SK-N-SH (cell line): Measurements from ENCODE around the gene NCAN. TPM values are rescaled to one million over a fixed set of nuclear protein-coding genes. Genes with fewer than 3 reads are reported as not detected.

Experiments used
- CTCF ChIA-PET: fragments of 300-600, 350-600 bp; formaldehyde crosslinking; extraction: SDS; loops from one replicate; lab custom pipeline; 2021; lab: Yijun Ruan, JAX
- POLR2A ChIA-PET: fragments of 350-600 bp; sonication (Branson Sonifier 250); formaldehyde crosslinking; extraction: SDS; loops from one replicate; lab custom pipeline; 2020; ENCODE audit warnings: antibody characterized with exemption, inconsistent platforms; lab: Yijun Ruan, JAX
- DNase-seq: peaks from one replicate; pipeline ENCODE4 v3.0.0; 2012
- H2AFZ ChIP-seq: fragments of 200-600 bp; sonication (generic); 2 replicates; pipeline ENCODE4 v1.8.1; 2016; ENCODE audit warnings: antibody characterized with exemption, mild to moderate bottlenecking, low read depth
- H3F3A ChIP-seq: fragments of 200-600 bp; sonication (generic); replicated peaks from 2 replicates; pipeline ENCODE3; 2016; ENCODE audit warnings: antibody characterized with exemption, mild to moderate bottlenecking; ENCODE audit not compliant: insufficient read depth
- H3K27ac ChIP-seq, 2 experiments: fragments of 200-500 bp in 1 of 2; fragments of 200-600 bp in 1 of 2; sonication (Bioruptor generic) in 1 of 2; sonication (generic), shearing (Covaris generic) in 1 of 2; 2 replicates each; pipeline versions ENCODE4 v1.5.1 to v1.6.1; 2014 to 2016; ENCODE audit warnings: low read depth in 2 of 2, inconsistent platforms in 1 of 2, low read length in 1 of 2, mild to moderate bottlenecking in 1 of 2, mixed read lengths in 1 of 2
- H3K27me3 ChIP-seq: fragments of 200-600 bp; sonication (generic), shearing (Covaris generic); 2 replicates; pipeline ENCODE4 v1.6.1; 2016; ENCODE audit warnings: mixed run types; ENCODE audit not compliant: insufficient read depth
- H3K36me3 ChIP-seq, 2 experiments: fragments of 200-500 bp in 1 of 2; fragments of 200-600 bp in 1 of 2; sonication (Bioruptor generic) in 1 of 2; sonication (generic) in 1 of 2; replicated peaks in 1 of 2; 2 replicates each; pipeline versions ENCODE3 to v1.5.1; 2014 to 2016; ENCODE audit warnings: low read length in 1 of 2, mild to moderate bottlenecking in 1 of 2; ENCODE audit not compliant: insufficient read depth in 2 of 2, control insufficient read depth in 1 of 2
- H3K4me1 ChIP-seq, 2 experiments: fragments of 200-500 bp in 1 of 2; fragments of 200-600 bp in 1 of 2; sonication (Bioruptor generic) in 1 of 2; sonication (generic), shearing (Covaris generic) in 1 of 2; 2 replicates each; pipeline versions ENCODE4 v1.5.1 to v1.6.1; 2014 to 2016; ENCODE audit warnings: low read depth in 1 of 2, low read length in 1 of 2, mixed run types in 1 of 2; ENCODE audit not compliant: insufficient read depth in 2 of 2, control insufficient read depth in 1 of 2
- H3K4me2 ChIP-seq: fragments of 200-600 bp; sonication (generic), shearing (Covaris generic); 2 replicates; pipeline ENCODE4 v1.6.1; 2017; ENCODE audit warnings: mixed run types
- H3K4me3 ChIP-seq, 2 experiments: fragments of 200-500 bp in 1 of 2; fragments of 200-600 bp in 1 of 2; sonication (Bioruptor generic) in 1 of 2; sonication (generic), shearing (Covaris generic) in 1 of 2; 2 replicates each; pipeline versions ENCODE4 v1.5.1 to v1.8.1; 2014 to 2016; ENCODE audit warnings: low read depth in 2 of 2, inconsistent platforms in 1 of 2, low read length in 1 of 2, mild to moderate bottlenecking in 1 of 2, mixed read lengths in 1 of 2, moderate library complexity in 1 of 2
- H3K79me2 ChIP-seq: fragments of 200-600 bp; sonication (generic); 2 replicates; pipeline ENCODE4 v1.8.1; 2017; ENCODE audit warnings: mild to moderate bottlenecking; ENCODE audit not compliant: insufficient read depth
- H3K9ac ChIP-seq: fragments of 200-600 bp; sonication (generic); 2 replicates; pipeline ENCODE4 v1.6.1; 2017; ENCODE audit warnings: mixed run types
- H3K9me2 ChIP-seq: fragments of 200-600 bp; sonication (generic); 2 replicates; pipeline ENCODE4 v1.6.1; 2017; ENCODE audit warnings: mixed run types
- H3K9me3 ChIP-seq: fragments of 200-600 bp; sonication (generic); 2 replicates; pipeline ENCODE4 v1.6.1; 2017; ENCODE audit warnings: mixed run types, mild to moderate bottlenecking, moderate library complexity
- H4K20me1 ChIP-seq: fragments of 200-600 bp; sonication (generic); 2 replicates; pipeline ENCODE4 v1.6.1; 2017; ENCODE audit warnings: mild to moderate bottlenecking, mixed run types; ENCODE audit not compliant: insufficient read depth
- CHD2 ChIP-seq: fragments of 150-350 bp; IDR thresholded peaks from 2 replicates; pipeline ENCODE4 v1.6.1; 2018; ENCODE audit warnings: low read length; ENCODE audit not compliant: partially characterized antibody
- FOSL2 ChIP-seq: IDR thresholded peaks from 2 replicates; pipeline ENCODE4 v1.4.0; 2012; ENCODE audit warnings: low read depth, mild to moderate bottlenecking, moderate library complexity, borderline replicate concordance
- MXI1 ChIP-seq: IDR thresholded peaks from 2 replicates; pipeline ENCODE4 v1.6.1; 2012; ENCODE audit warnings: mild to moderate bottlenecking, low read depth, low read length, improper control_type of control experiment
- NRF1 ChIP-seq: IDR thresholded peaks from 2 replicates; pipeline ENCODE4 v1.6.1; 2012; ENCODE audit warnings: low read depth, mild to moderate bottlenecking, low read length
- PBX3 ChIP-seq: IDR thresholded peaks from 2 replicates; pipeline ENCODE4; 2012
- POLR2AphosphoS5 ChIP-seq: IDR thresholded peaks from 2 replicates; pipeline ENCODE4 v1.6.1; 2012; ENCODE audit warnings: low read depth, low read length
- RCOR1 ChIP-seq: fragments of 150-350 bp; IDR thresholded peaks from 2 replicates; pipeline ENCODE4 v1.6.1; 2017; ENCODE audit warnings: antibody characterized with exemption, low read length
- SIN3A ChIP-seq: IDR thresholded peaks from 2 replicates; pipeline ENCODE4 v1.6.1; 2012; ENCODE audit warnings: low read depth, mild to moderate bottlenecking, low read length, moderate library complexity, borderline replicate concordance
- TCF12 ChIP-seq: IDR thresholded peaks from 2 replicates; pipeline ENCODE4 v1.4.0; 2012
- WGBS: methylation state at CpG from one replicate; pipeline ENCODE4 v1.1.6; 2017; ENCODE audit warnings: low lambda C conversion rate; 5-methylcytosine and 5-hydroxymethylcytosine counted together
- polyA plus RNA-seq, 3 experiments: library from polyadenylated mRNA; depleted of rRNA; stranded (reverse); fragments of >200 nt; gene quantifications; 2 replicates each; pipeline ENCODE4 v1.2.3, GENCODE V29; 2012
- TF ChIP-seq, protein P1 (sequence below): IDR thresholded peaks from 2 replicates; pipeline ENCODE4 v1.6.1; 2012; ENCODE audit warnings: mild to moderate bottlenecking, low read depth, low read length, moderate library complexity
- TF ChIP-seq, protein P2 (sequence below): IDR thresholded peaks from 2 replicates; pipeline ENCODE4 v1.4.0; 2012; ENCODE audit warnings: low read depth, borderline replicate concordance
- TF ChIP-seq, protein P3 (sequence below): IDR thresholded peaks from 2 replicates; pipeline ENCODE4 v1.4.0; 2012; ENCODE audit warnings: low read depth
- TF ChIP-seq, protein P4 (sequence below): fragments of 200-600 bp; sonication (generic); IDR thresholded peaks from 2 replicates; pipeline ENCODE4 v1.6.1; 2017; ENCODE audit warnings: antibody characterized with exemption, mild to moderate bottlenecking, moderate library complexity

Gene NCAN
- polyA plus RNA-seq, 1 of the 3 experiments (the other 2 are of a cell fraction): 0.03 TPM

DNA sequence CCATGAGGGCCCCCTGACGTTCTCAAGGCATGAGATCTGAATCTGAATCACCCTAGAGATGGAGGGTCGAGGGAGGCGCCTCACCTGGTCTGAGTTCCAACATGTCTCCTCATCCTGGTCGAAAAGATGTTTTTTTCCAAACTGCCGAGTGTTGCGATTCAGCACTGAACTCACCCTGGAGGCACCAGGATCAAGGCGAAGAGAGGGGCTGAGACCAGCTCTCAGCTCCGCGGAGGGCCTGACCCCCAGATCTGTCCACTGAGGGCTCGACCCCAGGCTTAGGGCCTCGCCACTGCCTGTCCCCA is 9.1 kb upstream of the NCAN start (continued):
- TF ChIP-seq, protein P1, sequence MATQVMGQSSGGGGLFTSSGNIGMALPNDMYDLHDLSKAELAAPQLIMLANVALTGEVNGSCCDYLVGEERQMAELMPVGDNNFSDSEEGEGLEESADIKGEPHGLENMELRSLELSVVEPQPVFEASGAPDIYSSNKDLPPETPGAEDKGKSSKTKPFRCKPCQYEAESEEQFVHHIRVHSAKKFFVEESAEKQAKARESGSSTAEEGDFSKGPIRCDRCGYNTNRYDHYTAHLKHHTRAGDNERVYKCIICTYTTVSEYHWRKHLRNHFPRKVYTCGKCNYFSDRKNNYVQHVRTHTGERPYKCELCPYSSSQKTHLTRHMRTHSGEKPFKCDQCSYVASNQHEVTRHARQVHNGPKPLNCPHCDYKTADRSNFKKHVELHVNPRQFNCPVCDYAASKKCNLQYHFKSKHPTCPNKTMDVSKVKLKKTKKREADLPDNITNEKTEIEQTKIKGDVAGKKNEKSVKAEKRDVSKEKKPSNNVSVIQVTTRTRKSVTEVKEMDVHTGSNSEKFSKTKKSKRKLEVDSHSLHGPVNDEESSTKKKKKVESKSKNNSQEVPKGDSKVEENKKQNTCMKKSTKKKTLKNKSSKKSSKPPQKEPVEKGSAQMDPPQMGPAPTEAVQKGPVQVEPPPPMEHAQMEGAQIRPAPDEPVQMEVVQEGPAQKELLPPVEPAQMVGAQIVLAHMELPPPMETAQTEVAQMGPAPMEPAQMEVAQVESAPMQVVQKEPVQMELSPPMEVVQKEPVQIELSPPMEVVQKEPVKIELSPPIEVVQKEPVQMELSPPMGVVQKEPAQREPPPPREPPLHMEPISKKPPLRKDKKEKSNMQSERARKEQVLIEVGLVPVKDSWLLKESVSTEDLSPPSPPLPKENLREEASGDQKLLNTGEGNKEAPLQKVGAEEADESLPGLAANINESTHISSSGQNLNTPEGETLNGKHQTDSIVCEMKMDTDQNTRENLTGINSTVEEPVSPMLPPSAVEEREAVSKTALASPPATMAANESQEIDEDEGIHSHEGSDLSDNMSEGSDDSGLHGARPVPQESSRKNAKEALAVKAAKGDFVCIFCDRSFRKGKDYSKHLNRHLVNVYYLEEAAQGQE: no peak

- peaks cover 0 to 11% of the 10 kb centered on the region in 2 experiments; a peak in 1 of 4 replicates for H3K4me1 ChIP-seq
- no peaks in the 10 kb centered on the region for H3K9me3 ChIP-seq
- peak within 1 kb of the TSS; percentile 88 for H3K9ac ChIP-seq
- H3K36me3 ChIP-seq: peaks cover 0 to 23% of the 10 kb centered on the region in 2 experiments
- H3K27ac ChIP-seq: peak within 1 kb of the TSS; percentile 33 to 51; a peak in 3 of 4 replicates
- H3K9me2 ChIP-seq: no peaks in the 10 kb centered on the region
- peak within 1 kb of the TSS; percentile 65 to 79 for H3K4me3 ChIP-seq
- DNase-seq: peak; percentile 98
- H3K79me2 ChIP-seq: peaks cover 21% of the 10 kb centered on the region; the same call in 1 of the 2 replicates
- POLR2A ChIA-PET: interaction anchor here (0.6 to 1.7 kb wide), 4 partner anchors 9 to 105 kb away, joined by 3 to 10 read pairs (median 4); partner anchors contain the start of genes BORCS8, NCAN and RFXANK
- H2AFZ ChIP-seq: peak within 1 kb of the TSS; percentile 78
- 4% methylated on average over 36 of the region's 60 CpGs for WGBS
- CTCF ChIA-PET: interaction anchor here (0.6 to 1.2 kb wide), 4 partner anchors 11 to 287 kb away, joined by 3 read pairs; partner anchors contain the start of genes BORCS8 and RFXANK
- peaks cover 3% of the 10 kb centered on the region for H3F3A ChIP-seq
- H3K27me3 ChIP-seq: no peaks in the 10 kb centered on the region
- peak within 1 kb of the TSS; percentile 93 for H3K4me2 ChIP-seq
- H4K20me1 ChIP-seq: no peaks in the 10 kb centered on the region
- no peak for TF ChIP-seq RCOR1
- TF ChIP-seq, protein P2, sequence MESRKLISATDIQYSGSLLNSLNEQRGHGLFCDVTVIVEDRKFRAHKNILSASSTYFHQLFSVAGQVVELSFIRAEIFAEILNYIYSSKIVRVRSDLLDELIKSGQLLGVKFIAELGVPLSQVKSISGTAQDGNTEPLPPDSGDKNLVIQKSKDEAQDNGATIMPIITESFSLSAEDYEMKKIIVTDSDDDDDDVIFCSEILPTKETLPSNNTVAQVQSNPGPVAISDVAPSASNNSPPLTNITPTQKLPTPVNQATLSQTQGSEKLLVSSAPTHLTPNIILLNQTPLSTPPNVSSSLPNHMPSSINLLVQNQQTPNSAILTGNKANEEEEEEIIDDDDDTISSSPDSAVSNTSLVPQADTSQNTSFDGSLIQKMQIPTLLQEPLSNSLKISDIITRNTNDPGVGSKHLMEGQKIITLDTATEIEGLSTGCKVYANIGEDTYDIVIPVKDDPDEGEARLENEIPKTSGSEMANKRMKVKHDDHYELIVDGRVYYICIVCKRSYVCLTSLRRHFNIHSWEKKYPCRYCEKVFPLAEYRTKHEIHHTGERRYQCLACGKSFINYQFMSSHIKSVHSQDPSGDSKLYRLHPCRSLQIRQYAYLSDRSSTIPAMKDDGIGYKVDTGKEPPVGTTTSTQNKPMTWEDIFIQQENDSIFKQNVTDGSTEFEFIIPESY: no peak
- TF ChIP-seq POLR2AphosphoS5: peak; percentile 74; the same call in 1 of the 2 replicates
- no peak for TF ChIP-seq TCF12
- TF ChIP-seq MXI1: peak; percentile 97
- TF ChIP-seq, protein P3, sequence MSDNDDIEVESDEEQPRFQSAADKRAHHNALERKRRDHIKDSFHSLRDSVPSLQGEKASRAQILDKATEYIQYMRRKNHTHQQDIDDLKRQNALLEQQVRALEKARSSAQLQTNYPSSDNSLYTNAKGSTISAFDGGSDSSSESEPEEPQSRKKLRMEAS: peak; percentile 89
- 0 out of 2 replicates have a peak, but pooled peaks have one; percentile 0 for TF ChIP-seq FOSL2
- peak; percentile 78 for TF ChIP-seq NRF1
- TF ChIP-seq, protein P4, sequence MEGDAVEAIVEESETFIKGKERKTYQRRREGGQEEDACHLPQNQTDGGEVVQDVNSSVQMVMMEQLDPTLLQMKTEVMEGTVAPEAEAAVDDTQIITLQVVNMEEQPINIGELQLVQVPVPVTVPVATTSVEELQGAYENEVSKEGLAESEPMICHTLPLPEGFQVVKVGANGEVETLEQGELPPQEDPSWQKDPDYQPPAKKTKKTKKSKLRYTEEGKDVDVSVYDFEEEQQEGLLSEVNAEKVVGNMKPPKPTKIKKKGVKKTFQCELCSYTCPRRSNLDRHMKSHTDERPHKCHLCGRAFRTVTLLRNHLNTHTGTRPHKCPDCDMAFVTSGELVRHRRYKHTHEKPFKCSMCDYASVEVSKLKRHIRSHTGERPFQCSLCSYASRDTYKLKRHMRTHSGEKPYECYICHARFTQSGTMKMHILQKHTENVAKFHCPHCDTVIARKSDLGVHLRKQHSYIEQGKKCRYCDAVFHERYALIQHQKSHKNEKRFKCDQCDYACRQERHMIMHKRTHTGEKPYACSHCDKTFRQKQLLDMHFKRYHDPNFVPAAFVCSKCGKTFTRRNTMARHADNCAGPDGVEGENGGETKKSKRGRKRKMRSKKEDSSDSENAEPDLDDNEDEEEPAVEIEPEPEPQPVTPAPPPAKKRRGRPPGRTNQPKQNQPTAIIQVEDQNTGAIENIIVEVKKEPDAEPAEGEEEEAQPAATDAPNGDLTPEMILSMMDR: no peak
- TF ChIP-seq, protein P1: no peak
- TF ChIP-seq PBX3: peak; percentile 34; the same call in 1 of the 2 replicates
- TF ChIP-seq CHD2: peak; percentile 33
- TF ChIP-seq SIN3A: 0 out of 2 replicates have a peak, but pooled peaks have one; percentile 35
Observed at GRCh38 chr19:19203012-19203856, 8.5 kb upstream of the NCAN start, which contains the start of gene NR2C2AP. NR2C2AP (minus strand) TSS chr19:19203414; CDS start chr19:19203060, 354 bp downstream.
